GM19351 (cell line): ENCODE measurements around the gene OPN1MW2.
"Not testable (repeated sequence)": the region's sequence is repeated elsewhere in the genome, so short reads cannot be mapped to it uniquely, and the experiment has no call there.

Source experiments
- ATAC-seq: cut with Tn5 transposase; IDR thresholded peaks from one replicate; pipeline ENCODE4 v1.9.1; 2021; ENCODE audit warnings: mild to moderate bottlenecking, moderate library complexity; ENCODE audit not compliant: unreplicated experiment

OPN1MW2 gene

DNA sequence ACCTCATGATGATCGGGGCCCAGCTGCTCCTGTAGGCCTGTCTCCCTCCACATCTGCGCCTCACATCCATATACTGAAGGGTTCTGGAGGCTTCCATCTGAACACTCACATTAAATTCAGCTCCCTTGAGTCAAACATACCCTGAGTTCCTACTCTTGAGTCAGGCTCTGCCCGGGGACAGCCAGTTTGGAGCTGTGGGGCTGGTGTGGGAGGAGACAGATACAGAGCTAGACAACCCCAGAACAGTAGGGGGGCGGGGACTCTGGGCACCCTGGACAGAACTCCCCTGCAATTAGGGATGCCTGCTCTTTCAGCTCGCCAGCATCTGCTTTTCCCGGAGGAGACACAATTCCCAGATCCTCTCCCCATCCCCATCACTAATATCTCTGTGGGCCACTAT, 43.5 kb downstream of the OPN1MW2 start:
- ATAC-seq, result not testable (repeated sequence)

DNA sequence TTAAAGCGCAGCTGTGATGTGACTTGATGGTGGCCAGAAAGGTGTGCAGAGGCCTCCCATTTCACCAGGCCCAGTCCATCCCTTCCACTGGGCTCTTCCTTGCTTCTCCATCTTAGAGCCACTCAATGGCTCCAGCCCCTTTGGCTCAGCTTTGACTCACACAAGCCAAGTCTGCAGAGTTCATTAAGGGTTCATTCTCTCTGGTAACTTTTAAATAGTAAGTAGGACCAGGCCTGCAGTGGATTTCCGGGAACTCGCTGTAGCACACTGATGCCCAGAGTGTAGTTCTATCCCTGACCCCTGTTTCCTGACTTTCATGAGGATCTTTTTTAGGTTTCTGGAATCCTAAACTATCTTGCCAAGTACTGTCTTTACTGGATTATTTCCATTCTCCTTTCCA, 49.7 kb downstream of the OPN1MW2 start:
- ATAC-seq, result not testable (repeated sequence)
